Nephron (organoid): ENCODE measurements around the gene SH3TC2.

Source experiments
- H3K27ac Mint-ChIP-seq, 3 experiments: 2 replicates each; pipeline ENCODE4 v1.8.0; 2020; ENCODE audit warnings: mixed read lengths in 3 of 3, mild to moderate bottlenecking in 2 of 3, moderate library complexity in 1 of 3
- H3K27me3 Mint-ChIP-seq: 2 replicates; pipeline ENCODE4 v1.8.0; 2021; ENCODE audit warnings: low read depth, mild to moderate bottlenecking, moderate library complexity, mixed read lengths
- H3K36me3 Mint-ChIP-seq: 2 replicates; pipeline ENCODE4 v1.8.0; 2020; ENCODE audit warnings: low read depth, mixed read lengths
- H3K4me1 Mint-ChIP-seq: 2 replicates; pipeline ENCODE4 v1.8.0; 2020; ENCODE audit warnings: mixed read lengths
- H3K4me3 Mint-ChIP-seq, 3 experiments: 2 replicates each; pipeline ENCODE4 v1.8.0; 2020; ENCODE audit warnings: mild to moderate bottlenecking in 3 of 3, mixed read lengths in 3 of 3, moderate library complexity in 2 of 3
- H3K9me3 Mint-ChIP-seq: 2 replicates; pipeline ENCODE4 v1.8.0; 2020; ENCODE audit warnings: mixed read lengths
- CTCF ChIP-seq, 3 experiments: fragments of 200-600 bp; sonication (generic); IDR thresholded peaks; one replicate each; pipeline ENCODE4 v1.5.0; 2021; ENCODE audit warnings: antibody characterized with exemption in 3 of 3; ENCODE audit not compliant: unreplicated experiment in 3 of 3

The SH3TC2 gene

GRCh38 chr5:149040421-149040820 is 22.4 kb downstream of the SH3TC2 start:
- Mint-ChIP-seq H3K36me3 (no peaks in the 10 kb centered on the region), H3K4me3 (no peak overlapping the region), H3K9me3 (no peaks in the 10 kb centered on the region), H3K27ac (no peak overlapping the region), H3K4me1 (no peaks in the 10 kb centered on the region), H3K27me3 (peaks cover 19% of the 10 kb centered on the region)
- no peak for TF ChIP-seq CTCF (IDR thresholded peaks at IDR 0.05; ENCODE audit: unreplicated experiment in 3 of 3)

GRCh38 chr5:149039506-149039905 is 23.4 kb downstream of the SH3TC2 start:
- Mint-ChIP-seq H3K27me3 (peaks cover 19% of the 10 kb centered on the region), H3K4me1 (no peaks in the 10 kb centered on the region), H3K9me3 (no peaks in the 10 kb centered on the region), H3K36me3 (no peaks in the 10 kb centered on the region), H3K4me3 (no peak overlapping the region), H3K27ac (no peak overlapping the region)
- TF ChIP-seq CTCF (IDR thresholded peaks at IDR 0.05; ENCODE audit: unreplicated experiment in 3 of 3) = no peak

GRCh38 chr5:149038336-149039080 is 24.4 kb downstream of the SH3TC2 start:
- Mint-ChIP-seq H3K27ac (no peak overlapping the region), H3K27me3 (peaks cover 19% of the 10 kb centered on the region), H3K9me3 (no peaks in the 10 kb centered on the region), H3K36me3 (no peaks in the 10 kb centered on the region), H3K4me1 (no peaks in the 10 kb centered on the region), H3K4me3 (no peak overlapping the region)
- TF ChIP-seq CTCF (IDR thresholded peaks at IDR 0.05; ENCODE audit: unreplicated experiment in 3 of 3) = no peak

- no peak overlapping the region for H3K27ac Mint-ChIP-seq
- H3K4me3 Mint-ChIP-seq = no peak overlapping the region
- H3K9me3 Mint-ChIP-seq = no peaks in the 10 kb centered on the region
- no peaks in the 10 kb centered on the region for H3K4me1 Mint-ChIP-seq
- no peak for TF ChIP-seq CTCF (IDR thresholded peaks at IDR 0.05; ENCODE audit: unreplicated experiment in 3 of 3)
- H3K27me3 Mint-ChIP-seq = peaks cover 19% of the 10 kb centered on the region
- H3K36me3 Mint-ChIP-seq = no peaks in the 10 kb centered on the region
Observed at GRCh38 chr5:149037817-149038216, 25.0 kb downstream of the SH3TC2 start.

- Mint-ChIP-seq H3K9me3 (no peaks in the 10 kb centered on the region), H3K4me3 (no peak overlapping the region), H3K27ac (no peak overlapping the region), H3K4me1 (no peaks in the 10 kb centered on the region), H3K36me3 (no peaks in the 10 kb centered on the region), H3K27me3 (peaks cover 19% of the 10 kb centered on the region)
- TF ChIP-seq CTCF (IDR thresholded peaks at IDR 0.05; ENCODE audit: unreplicated experiment in 3 of 3) = no peak
Observed at GRCh38 chr5:149036970-149037369, 25.9 kb downstream of the SH3TC2 start.

- peaks cover 19% of the 10 kb centered on the region for H3K27me3 Mint-ChIP-seq
- H3K4me3 Mint-ChIP-seq = no peak overlapping the region
- no peak overlapping the region for H3K27ac Mint-ChIP-seq
- no peaks in the 10 kb centered on the region for H3K36me3 Mint-ChIP-seq
- TF ChIP-seq CTCF (IDR thresholded peaks at IDR 0.05; ENCODE audit: unreplicated experiment in 3 of 3) = no peak
- H3K9me3 Mint-ChIP-seq = no peaks in the 10 kb centered on the region
- H3K4me1 Mint-ChIP-seq = no peaks in the 10 kb centered on the region
Observed at GRCh38 chr5:149036168-149036567, 26.7 kb downstream of the SH3TC2 start.
